HEK293T (cell line): ENCODE results near the gene NOL3.

Experiments used
- BHLHE40 ChIP-seq: fragments of 450-650 bp; IDR thresholded peaks from 2 replicates; pipeline ENCODE4 v1.6.1; 2016; ENCODE audit warnings: mild to moderate bottlenecking, moderate library complexity, borderline replicate concordance
- ELF4 ChIP-seq: fragments of 450-650 bp; IDR thresholded peaks from 2 replicates; pipeline ENCODE4 v1.6.1; 2017; ENCODE audit warnings: antibody characterized with exemption
- FOXA1 ChIP-seq: fragments of 450-650 bp; IDR thresholded peaks from 2 replicates; pipeline ENCODE4 v1.6.1; 2016; ENCODE audit warnings: mild to moderate bottlenecking
- FOXK2 ChIP-seq: fragments of 450-650 bp; IDR thresholded peaks from 2 replicates; pipeline ENCODE4 v1.6.1; 2016; ENCODE audit warnings: mild to moderate bottlenecking
- HDGF ChIP-seq: fragments of 450-650 bp; IDR thresholded peaks from 2 replicates; pipeline ENCODE4 v1.6.1; 2017; ENCODE audit warnings: antibody characterized with exemption, borderline replicate concordance
- L3MBTL2 ChIP-seq: fragments of 450-650 bp; conservative IDR thresholded peaks from 2 replicates; pipeline ENCODE4 v1.6.1; 2016; ENCODE audit warnings: mild to moderate bottlenecking
- LEF1 ChIP-seq: fragments of 450-650 bp; IDR thresholded peaks from 2 replicates; pipeline ENCODE4 v1.6.1; 2017; ENCODE audit warnings: mild to moderate bottlenecking, borderline replicate concordance
- NFRKB ChIP-seq: fragments of 450-650 bp; IDR thresholded peaks from 2 replicates; pipeline ENCODE4 v1.6.1; 2016; ENCODE audit warnings: mild to moderate bottlenecking, moderate library complexity
- SP1 ChIP-seq: fragments of 450-650 bp; IDR thresholded peaks from 2 replicates; pipeline ENCODE4 v1.6.1; 2017
- SUZ12 ChIP-seq: fragments of 450-650 bp; IDR thresholded peaks from 2 replicates; pipeline ENCODE4 v1.6.1; 2016; ENCODE audit warnings: mild to moderate bottlenecking
- ZNF384 ChIP-seq: fragments of 450-650 bp; IDR thresholded peaks from 2 replicates; pipeline ENCODE4 v1.6.1; 2016
- TF ChIP-seq, protein P1 (sequence below): fragments of 450-650 bp; IDR thresholded peaks from 2 replicates; pipeline ENCODE4 v1.6.1; 2016

DNA sequence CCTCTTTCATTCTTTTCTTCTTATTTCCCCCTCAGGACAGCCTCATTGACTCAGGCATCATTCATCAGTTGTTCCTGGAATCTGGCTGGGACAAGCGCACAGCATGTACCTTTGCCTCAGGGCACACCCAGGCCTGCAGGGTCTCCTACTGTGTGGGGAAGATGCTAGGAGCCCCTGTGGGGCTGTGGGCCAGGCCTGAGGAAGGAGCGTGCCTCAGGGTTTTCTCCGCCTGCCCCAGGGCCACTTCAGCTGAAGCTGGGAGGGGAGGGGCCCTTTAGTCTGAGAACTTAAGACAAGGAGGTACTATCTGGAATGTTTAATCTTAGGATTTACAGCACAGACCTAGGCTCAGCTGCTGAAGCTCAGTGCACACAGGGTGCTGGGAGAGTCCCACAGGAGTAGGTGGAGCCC lies 36.5 kb downstream of the NOL3 start:
- TF ChIP-seq HDGF = no peak
- TF ChIP-seq BHLHE40 = no peak
- TF ChIP-seq SP1 = no peak
- TF ChIP-seq SUZ12 = no peak
- no peak for TF ChIP-seq FOXA1
- no peak for TF ChIP-seq ELF4
- TF ChIP-seq ZNF384 = no peak
- TF ChIP-seq FOXK2 = no peak
- TF ChIP-seq, protein P1, sequence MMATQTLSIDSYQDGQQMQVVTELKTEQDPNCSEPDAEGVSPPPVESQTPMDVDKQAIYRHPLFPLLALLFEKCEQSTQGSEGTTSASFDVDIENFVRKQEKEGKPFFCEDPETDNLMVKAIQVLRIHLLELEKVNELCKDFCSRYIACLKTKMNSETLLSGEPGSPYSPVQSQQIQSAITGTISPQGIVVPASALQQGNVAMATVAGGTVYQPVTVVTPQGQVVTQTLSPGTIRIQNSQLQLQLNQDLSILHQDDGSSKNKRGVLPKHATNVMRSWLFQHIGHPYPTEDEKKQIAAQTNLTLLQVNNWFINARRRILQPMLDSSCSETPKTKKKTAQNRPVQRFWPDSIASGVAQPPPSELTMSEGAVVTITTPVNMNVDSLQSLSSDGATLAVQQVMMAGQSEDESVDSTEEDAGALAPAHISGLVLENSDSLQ = no peak
- TF ChIP-seq L3MBTL2 = no peak
- no peak for TF ChIP-seq NFRKB
- TF ChIP-seq LEF1 = no peak
